ENCODE data around the gene POLR2E.

The POLR2E gene

GRCh38 chr19:1080360-1081161 lies 14.6 kb downstream of the POLR2E start:
- Histone ChIP-seq H3K27me3 (ENCODE audit: insufficient read depth, poor library complexity, severe bottlenecking) (no peaks in the 10 kb centered on the region), H3K27ac (replicated peaks) (no peak overlapping the region), H3K4me3 (replicated peaks; ENCODE audit: insufficient read depth, low read length) (no peak overlapping the region)
- TF ChIP-seq GABPA (IDR thresholded peaks at IDR 0.05; ENCODE audit: low read depth) (no peak), CTCF (IDR thresholded peaks at IDR 0.05; ENCODE audit: insufficient read depth, low read length) (no peak), SPI1 (IDR thresholded peaks at IDR 0.05; ENCODE audit: borderline replicate concordance, low read depth) (no peak), POLR2AphosphoS5 (IDR thresholded peaks at IDR 0.05; ENCODE audit: low read depth) (no peak)
- TF ChIP-seq, protein P1, sequence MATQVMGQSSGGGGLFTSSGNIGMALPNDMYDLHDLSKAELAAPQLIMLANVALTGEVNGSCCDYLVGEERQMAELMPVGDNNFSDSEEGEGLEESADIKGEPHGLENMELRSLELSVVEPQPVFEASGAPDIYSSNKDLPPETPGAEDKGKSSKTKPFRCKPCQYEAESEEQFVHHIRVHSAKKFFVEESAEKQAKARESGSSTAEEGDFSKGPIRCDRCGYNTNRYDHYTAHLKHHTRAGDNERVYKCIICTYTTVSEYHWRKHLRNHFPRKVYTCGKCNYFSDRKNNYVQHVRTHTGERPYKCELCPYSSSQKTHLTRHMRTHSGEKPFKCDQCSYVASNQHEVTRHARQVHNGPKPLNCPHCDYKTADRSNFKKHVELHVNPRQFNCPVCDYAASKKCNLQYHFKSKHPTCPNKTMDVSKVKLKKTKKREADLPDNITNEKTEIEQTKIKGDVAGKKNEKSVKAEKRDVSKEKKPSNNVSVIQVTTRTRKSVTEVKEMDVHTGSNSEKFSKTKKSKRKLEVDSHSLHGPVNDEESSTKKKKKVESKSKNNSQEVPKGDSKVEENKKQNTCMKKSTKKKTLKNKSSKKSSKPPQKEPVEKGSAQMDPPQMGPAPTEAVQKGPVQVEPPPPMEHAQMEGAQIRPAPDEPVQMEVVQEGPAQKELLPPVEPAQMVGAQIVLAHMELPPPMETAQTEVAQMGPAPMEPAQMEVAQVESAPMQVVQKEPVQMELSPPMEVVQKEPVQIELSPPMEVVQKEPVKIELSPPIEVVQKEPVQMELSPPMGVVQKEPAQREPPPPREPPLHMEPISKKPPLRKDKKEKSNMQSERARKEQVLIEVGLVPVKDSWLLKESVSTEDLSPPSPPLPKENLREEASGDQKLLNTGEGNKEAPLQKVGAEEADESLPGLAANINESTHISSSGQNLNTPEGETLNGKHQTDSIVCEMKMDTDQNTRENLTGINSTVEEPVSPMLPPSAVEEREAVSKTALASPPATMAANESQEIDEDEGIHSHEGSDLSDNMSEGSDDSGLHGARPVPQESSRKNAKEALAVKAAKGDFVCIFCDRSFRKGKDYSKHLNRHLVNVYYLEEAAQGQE (IDR thresholded peaks at IDR 0.05; ENCODE audit: insufficient replicate concordance, low read depth) = no peak
- no peak for DNase-seq (ENCODE audit: low read depth in 1 of 2, low spot score in 1 of 2)

GRCh38 chr19:1079566-1080111 lies 15.5 kb downstream of the POLR2E start:
- TF ChIP-seq POLR2AphosphoS5 (IDR thresholded peaks at IDR 0.05; ENCODE audit: low read depth) (no peak; the same call in 1 of the 2 replicates), GABPA (IDR thresholded peaks at IDR 0.05; ENCODE audit: low read depth) (no peak), SPI1 (IDR thresholded peaks at IDR 0.05; ENCODE audit: borderline replicate concordance, low read depth) (no peak), CTCF (IDR thresholded peaks at IDR 0.05; ENCODE audit: insufficient read depth, low read length) (no peak)
- TF ChIP-seq, protein P1 (IDR thresholded peaks at IDR 0.05; ENCODE audit: insufficient replicate concordance, low read depth) = no peak
- no peak for DNase-seq (ENCODE audit: low read depth in 1 of 2, low spot score in 1 of 2)

GRCh38 chr19:1076951-1077350 lies 18.2 kb downstream of the POLR2E start:
- DNase-seq (ENCODE audit: low read depth in 1 of 2, low spot score in 1 of 2) = peak in 1 of 2 experiments; percentile 89
- peak overlapping the region; percentile 60 for H3K27ac ChIP-seq (replicated peaks)
- TF ChIP-seq SPI1 (IDR thresholded peaks at IDR 0.05; ENCODE audit: borderline replicate concordance, low read depth) (peak; percentile 88), GABPA (IDR thresholded peaks at IDR 0.05; ENCODE audit: low read depth) (no peak), POLR2AphosphoS5 (IDR thresholded peaks at IDR 0.05; ENCODE audit: low read depth) (no peak)
- no peak overlapping the region for H3K4me3 ChIP-seq (replicated peaks; ENCODE audit: insufficient read depth, low read length)
- H3K27me3 ChIP-seq (ENCODE audit: insufficient read depth, poor library complexity, severe bottlenecking) = no peaks in the 10 kb centered on the region

More at GRCh38 chr19:1079566-1080111, 15.5 kb downstream of the POLR2E start:
- Histone ChIP-seq H3K4me3 (replicated peaks; ENCODE audit: insufficient read depth, low read length) (no peak overlapping the region), H3K27ac (replicated peaks) (no peak overlapping the region), H3K27me3 (ENCODE audit: insufficient read depth, poor library complexity, severe bottlenecking) (no peaks in the 10 kb centered on the region)

DNA sequence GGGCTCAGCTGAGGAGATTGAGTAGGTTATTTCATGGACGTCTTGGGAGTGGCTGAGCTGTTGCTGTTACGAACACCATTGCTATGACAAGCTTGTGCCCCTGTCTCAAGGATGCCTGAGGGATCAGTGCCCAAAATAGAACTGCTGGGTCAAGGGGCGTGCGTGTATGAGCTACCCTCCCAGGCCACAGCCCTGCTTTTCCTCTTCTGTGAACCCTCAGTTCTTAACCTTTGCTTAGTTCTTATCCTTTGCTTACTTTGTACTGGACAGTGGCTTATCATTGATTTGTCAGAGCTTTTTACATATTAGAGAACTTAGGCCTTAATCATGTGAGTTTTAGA lies 19.2 kb downstream of the POLR2E start:
- no peak for DNase-seq (ENCODE audit: low read depth in 1 of 2, low spot score in 1 of 2)
- Histone ChIP-seq H3K27ac (replicated peaks) (0 out of 2 replicates have a peak overlapping the region, but pooled peaks have one; percentile 13), H3K27me3 (ENCODE audit: insufficient read depth, poor library complexity, severe bottlenecking) (no peaks in the 10 kb centered on the region), H3K4me3 (replicated peaks; ENCODE audit: insufficient read depth, low read length) (no peak overlapping the region)
- TF ChIP-seq CTCF (IDR thresholded peaks at IDR 0.05; ENCODE audit: insufficient read depth, low read length) (no peak), GABPA (IDR thresholded peaks at IDR 0.05; ENCODE audit: low read depth) (no peak), POLR2AphosphoS5 (IDR thresholded peaks at IDR 0.05; ENCODE audit: low read depth) (no peak), SPI1 (IDR thresholded peaks at IDR 0.05; ENCODE audit: borderline replicate concordance, low read depth) (no peak)
- TF ChIP-seq, protein P1 (IDR thresholded peaks at IDR 0.05; ENCODE audit: insufficient replicate concordance, low read depth) = no peak
